Renal cortical epithelial cell (primary cell): ENCODE data around the gene DEPDC1B. TPM values are rescaled to one million over a fixed set of nuclear protein-coding genes. Genes with fewer than 3 reads are reported as not detected.
"Not testable (repeated sequence)": the region's sequence is repeated elsewhere in the genome, so short reads cannot be mapped to it uniquely, and the experiment has no call there.

Source experiments
- DNase-seq: peaks from one replicate; pipeline ENCODE4 v3.0.0-alpha.2; 2011; ENCODE audit warnings: low read depth
- total RNA-seq: library from RNA; depleted of rRNA; stranded (reverse); fragments of >200 nt; gene quantifications from 2 replicates; pipeline ENCODE4 v1.2.3, GENCODE V29; 2014

DEPDC1B gene
- total RNA-seq, 1 donor from 2014 or later, result 5.7 TPM

DNA sequence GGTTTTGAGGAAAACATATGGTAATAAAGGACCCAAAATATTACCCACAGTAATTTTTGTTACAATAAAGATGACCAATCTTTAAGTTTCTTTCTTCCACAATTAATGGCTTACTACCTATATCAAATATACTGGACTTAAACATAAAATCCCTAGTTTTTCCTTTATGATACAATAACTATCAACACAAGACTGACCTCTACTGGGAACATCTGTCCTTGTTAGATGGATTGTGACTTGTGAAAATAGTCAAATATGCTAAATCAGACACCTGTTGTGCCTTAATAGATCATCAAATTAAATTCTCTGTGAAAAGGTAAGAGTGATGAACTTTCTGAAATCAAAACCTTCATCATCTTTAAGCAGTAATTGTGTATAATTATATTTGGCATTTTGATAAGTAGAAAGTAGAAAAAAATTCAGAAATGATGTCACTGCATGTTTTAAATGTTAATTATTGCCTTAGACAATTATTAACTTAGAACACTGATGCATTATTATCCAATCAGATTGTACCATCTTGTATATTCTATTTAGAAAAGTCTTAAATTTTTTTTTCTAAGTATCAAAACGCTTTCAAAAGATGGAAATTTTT, 113.6 kb downstream of the DEPDC1B start:
- peak; percentile 32 for DNase-seq

DNA sequence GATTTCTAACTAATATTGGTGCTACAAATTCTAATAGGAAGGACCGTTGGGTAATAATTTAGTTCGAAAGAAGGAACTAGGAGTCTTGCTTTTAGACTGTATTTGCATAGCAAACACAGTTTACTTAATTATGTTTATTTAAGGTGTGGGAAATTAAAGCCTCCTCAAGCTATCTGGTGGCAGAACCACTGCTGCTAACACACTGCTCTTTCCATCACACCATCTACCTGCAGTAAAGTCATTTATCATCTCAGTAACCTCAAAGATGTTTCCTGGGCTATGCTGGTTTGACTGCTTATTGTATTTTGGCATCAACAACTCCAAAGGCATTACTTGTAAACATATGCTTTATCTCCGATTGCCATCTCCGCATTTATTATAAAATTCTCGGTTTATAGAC, 114.3 kb downstream of the DEPDC1B start:
- DNase-seq, result no peak

- no peak for DNase-seq
Observed at GRCh38 chr5:60584304-60584703, 115.7 kb downstream of the DEPDC1B start.

DNA sequence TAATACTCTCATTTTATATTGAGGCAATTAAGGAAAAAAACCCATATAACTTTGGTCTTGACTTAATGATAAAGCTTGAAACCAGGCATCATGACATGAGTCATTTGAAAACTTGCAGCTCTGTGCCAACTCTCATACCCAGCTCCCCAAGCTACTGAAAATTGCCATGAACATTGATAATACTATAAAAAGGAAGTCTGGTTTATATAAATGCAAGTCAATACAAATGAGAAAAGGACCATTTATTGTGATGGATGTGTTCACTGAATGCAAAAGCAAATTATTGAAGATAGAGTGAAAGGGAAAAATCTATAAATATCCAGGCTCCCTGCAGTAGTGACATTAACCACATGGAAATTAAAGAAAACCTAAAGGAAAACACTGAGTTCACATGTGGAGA, 116.3 kb downstream of the DEPDC1B start:
- DNase-seq, result peak; percentile 6

GRCh38 chr5:60578315-60578714, 121.7 kb downstream of the DEPDC1B start:
- DNase-seq, result no peak

- no peak for DNase-seq
Observed at GRCh38 chr5:60577116-60577515, 122.8 kb downstream of the DEPDC1B start.

- no peak for DNase-seq
Observed at GRCh38 chr5:60576425-60576824, 123.5 kb downstream of the DEPDC1B start.

GRCh38 chr5:60568646-60569045, 131.3 kb downstream of the DEPDC1B start:
- no peak for DNase-seq

GRCh38 chr5:60563696-60564324, 136.2 kb downstream of the DEPDC1B start:
- no peak for DNase-seq

DNA sequence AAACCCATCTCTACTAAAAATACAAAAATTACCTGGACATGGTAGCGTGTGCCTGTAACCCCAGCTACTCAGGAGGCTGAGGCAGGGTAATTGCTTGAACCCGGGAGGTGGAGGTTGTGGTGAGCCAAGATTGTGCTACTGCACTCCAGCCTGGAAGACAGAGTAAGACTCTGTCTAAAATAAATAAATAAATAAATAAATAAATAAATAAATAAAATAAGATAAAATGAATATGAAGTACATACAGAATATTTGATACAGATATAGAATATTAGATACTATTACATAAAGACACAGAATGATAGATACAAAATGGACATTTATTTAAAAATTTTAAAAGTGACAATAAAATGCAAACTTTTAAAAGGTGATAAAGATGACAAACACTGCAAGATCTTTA, 146.7 kb downstream of the DEPDC1B start:
- not testable (repeated sequence) for DNase-seq

- DNase-seq, result no peak
Observed at GRCh38 chr5:60551829-60552228, 148.1 kb downstream of the DEPDC1B start.

GRCh38 chr5:60551250-60551649, 148.7 kb downstream of the DEPDC1B start:
- DNase-seq, result no peak

- DNase-seq, result no peak
Observed at GRCh38 chr5:60550311-60550710, 149.7 kb downstream of the DEPDC1B start.

- DNase-seq, result no peak
Observed at GRCh38 chr5:60549841-60550240, 150.1 kb downstream of the DEPDC1B start.

Other genes starting within 250 kb of the DEPDC1B start
- gene ELOVL7, start 144.1 kb upstream of the DEPDC1B start, total RNA-seq, result 17.5 and 27.3 TPM in 2 replicates
- gene ERCC8, start 244.9 kb upstream of the DEPDC1B start, total RNA-seq, result 26.4 and 38.0 TPM in 2 replicates
- gene NDUFAF2, start 245.0 kb upstream of the DEPDC1B start, total RNA-seq, result 19.5 and 35.9 TPM in 2 replicates